Limb (tissue), 2 donors: ENCODE measurements around the gene GDF7.

Source experiments
- DNase-seq, 2 donors: peaks; one replicate each; pipeline ENCODE4 v3.0.0-alpha.2; 2016; ENCODE audit errors: extremely low spot score in 2 of 2

The GDF7 gene

DNA sequence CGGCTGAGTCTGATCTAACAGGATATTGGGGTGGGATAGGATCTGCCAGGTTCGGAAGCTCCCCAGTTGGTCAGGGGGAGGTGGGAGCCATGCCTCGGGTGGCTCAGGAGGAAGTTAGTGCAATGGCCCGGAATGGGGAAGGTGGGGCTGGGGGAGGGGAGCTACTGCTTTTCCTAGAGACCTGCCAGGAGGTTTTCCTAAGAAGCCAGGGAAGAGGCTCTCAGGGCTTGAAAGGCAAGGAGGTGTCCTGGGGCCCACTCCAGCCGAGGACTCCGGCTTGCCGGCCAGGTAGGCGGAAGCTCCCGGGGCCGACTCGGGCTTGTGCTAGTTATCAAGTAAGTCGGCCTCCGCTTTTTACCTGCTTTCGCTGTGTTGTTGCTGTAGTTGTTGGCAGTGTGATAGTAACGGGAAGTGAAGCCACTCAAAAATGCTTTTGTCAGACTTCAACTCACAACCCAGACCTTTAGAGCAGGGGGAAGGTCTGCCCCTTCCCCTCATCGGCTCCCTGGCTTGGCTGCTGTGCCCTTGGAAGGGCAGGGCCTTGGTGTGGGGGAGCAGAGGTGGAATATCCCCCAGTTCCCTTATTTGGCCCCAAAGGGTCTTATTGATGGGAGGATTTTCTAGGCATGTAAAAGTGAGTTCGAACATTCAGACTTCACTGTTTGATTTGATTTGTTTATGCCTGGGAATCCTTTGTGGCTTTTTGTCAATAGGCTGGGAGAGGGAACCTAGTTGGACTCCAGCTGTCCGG is 5.4 kb downstream of the GDF7 start:
- no peak for DNase-seq

DNA sequence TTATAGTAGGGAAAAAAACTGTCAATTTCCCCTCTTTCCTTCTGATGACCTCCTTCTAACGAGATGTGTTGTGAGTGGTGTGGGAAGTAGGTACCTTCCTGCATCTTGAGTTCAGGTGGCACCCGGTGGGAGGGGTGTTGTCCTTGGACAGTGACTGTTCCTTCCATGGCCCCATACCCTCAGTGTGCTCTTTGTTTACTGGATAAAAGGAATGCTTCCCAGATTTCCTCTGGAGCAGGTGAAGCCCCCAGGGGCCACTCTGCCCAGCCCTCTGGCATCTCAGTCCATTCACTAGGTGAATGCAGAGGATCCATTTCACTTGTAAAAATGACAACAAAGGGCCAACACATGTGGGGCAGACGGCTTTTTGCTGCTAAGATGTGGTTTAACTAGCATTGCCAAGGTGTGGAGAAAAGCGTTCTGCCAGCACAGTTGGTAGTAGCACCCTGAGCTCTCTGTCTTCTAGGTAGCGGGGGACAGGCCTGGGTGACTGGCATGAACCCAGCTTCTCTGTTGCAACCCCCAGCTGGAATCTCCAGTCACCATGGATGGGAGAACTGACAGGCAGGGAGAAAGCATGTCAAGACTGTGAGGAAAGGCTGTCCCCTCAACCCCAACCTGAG is 6.9 kb downstream of the GDF7 start:
- DNase-seq = no peak

DNA sequence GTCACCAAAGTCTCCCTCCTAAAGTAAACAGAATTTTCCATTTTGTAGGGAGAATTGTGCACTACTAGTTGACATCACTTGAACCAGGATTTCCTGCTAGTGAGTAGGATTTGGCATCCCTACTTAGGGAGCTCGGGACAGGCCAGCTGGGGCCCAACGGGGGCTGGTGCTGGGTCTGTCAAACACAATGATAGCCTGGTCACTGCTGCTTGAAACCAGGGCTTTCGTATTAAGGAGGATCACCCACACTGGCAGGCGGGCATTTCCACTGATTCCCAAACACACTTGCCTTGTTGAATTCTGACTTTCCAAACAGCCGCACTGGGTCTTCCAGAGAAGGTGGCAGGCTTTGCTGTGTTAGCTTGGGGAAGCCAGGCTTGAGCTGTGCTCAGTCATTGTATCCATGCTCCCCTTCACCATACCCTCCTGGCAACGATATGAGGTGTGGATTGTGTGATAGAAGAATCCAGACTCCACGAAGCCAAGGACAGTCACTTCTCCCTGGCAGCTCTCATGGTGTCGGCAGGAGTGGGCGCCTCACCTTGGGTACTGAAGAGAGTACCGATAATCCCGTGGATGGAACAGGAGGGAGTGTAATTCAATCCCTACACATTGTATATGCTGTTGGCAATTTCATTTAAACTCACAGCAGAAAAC is 7.5 kb downstream of the GDF7 start:
- no peak for DNase-seq

DNA sequence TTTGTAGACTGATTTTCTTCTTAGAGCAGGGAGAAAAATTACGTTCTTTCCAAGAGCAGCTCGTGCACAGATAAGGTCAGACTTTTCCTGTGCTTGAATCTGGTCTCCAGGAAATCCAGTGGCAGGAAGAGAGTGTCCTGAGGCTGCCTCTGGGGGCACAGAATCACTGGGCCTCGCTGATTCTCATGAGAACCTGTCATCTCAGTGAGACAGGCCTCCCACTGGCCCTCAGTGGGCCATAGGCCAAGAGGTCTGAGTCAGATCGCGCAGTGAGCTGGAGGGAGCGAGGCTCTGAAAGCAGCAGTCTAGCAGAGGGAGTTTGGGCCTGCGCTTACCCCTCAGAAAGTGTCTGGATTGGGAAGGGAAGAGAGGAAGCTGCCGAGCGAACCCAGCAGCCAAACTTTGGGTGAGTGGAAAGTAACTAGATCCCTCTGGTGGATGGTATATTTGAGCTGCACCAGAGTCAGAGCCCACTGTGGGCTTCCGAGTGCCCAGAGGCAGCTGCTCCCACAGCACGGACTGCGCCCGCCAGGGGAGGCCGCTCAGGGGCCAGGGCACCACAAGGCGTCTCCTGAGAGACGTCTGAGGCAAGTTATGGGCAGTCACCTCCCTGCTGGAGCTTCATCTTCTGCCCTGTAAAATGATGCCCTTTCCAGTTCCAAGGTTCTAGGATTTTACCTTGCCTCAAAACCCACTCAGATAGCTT is 8.2 kb downstream of the GDF7 start:
- DNase-seq = no peak

DNA sequence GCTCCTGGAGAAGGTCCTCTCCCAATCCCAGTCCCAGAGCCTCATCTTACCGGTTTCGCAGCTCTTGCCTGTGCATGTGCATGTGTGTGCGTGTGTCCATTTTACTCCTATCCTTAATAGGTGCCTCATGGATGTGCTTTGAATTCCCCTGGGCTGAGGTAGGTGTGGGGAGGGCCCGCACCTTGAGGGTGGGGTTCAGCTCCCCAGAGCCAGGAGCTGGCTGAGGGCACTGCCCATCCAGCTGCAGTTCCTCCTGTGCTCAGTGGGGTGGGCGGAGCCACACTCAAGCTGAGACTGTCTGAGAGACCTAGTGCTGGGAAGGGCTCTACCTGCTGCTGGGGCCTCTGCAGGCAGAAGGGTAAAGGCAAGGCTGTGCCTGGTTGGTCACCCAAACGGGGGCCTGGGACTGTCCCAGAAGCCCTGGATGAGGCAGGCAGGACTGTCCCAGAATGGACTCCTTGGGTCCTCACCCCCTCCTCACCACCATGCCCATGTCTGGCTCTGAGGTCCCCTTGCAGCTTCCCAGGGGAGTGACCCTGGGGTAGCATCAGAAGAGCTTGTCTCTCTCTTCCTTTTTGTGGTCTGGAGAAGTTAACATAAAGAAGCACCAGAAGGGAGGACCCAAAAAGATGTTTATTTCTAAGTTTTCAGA is 8.9 kb downstream of the GDF7 start:
- no peak for DNase-seq

DNA sequence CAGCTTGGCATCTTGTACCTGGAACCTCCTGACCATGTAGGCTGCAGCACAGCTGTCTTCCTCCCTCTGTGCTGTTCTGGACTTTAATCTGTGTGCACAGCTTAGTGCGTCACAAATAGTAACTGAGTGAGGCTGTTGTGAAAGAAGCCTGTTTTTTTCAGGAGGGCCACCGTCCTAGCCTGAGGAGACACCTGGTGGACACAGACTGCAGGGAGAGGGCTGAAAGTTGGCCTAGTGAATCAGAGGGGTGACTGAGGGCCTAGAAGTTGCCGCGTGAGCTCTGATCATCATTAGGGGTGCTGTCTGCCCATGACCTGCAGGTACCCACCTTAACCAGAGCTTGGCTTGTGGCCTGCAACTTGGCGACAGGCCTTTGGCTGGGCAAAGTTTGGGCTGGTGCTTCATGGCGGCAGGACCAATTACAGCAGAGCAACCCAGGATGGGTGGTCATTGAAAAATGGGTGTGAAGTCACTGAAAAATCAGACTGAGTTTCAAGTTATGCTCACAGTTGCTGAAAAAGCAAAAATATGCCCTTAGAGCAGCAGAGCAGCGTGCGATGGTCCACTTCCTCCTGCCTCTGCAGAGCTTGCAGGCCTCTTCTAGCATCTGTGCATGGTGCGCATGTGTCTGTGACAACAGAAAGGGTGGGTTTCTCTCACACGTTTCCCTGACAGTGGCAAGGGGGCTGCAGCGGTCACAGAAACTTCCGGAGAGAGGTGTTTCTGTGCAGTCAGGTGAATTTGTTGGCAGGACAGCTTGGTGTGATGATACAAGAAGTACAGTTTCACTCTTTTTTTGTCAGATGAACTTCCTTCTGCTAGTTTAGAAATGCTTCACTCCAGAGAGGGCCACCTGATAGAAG is 9.6 kb downstream of the GDF7 start:
- no peak for DNase-seq

DNA sequence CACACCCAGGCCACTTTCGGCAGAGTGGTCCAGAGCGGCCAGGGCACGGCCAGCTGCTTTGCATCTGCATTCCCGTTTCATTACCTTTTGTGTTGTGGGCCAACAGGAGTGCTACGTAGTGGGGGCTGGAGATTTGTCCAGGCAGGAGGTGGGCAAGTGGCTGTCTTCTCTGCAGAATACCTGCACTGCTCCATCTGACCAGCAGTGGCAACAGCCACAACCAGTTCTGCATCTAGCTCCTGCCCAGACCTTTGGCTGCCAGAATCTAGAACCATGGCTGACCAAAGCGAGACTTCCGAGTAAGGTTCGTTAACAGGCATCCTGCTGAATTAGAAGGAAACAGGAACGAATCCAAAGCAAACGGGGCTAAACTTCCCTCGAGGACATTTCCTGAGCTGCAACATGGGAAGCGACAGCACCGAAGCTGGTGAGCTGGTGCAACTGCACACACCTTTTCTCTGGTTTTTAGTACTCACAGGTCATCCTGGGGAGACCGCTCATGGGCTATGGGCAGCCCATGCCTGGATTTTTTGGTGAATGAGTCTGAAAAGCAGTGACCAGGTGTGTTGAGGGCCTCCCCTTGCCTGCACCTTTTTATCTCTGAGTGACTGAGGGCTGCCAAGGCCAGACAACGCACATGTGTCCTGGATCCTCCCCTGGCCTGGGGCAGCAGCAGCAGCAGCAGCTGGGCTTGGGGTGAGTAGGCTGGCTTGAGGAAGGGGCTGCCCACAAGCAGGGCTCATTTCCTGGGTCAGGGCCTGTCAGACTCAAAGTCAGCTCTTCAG is 10.5 kb downstream of the GDF7 start:
- no peak for DNase-seq

DNA sequence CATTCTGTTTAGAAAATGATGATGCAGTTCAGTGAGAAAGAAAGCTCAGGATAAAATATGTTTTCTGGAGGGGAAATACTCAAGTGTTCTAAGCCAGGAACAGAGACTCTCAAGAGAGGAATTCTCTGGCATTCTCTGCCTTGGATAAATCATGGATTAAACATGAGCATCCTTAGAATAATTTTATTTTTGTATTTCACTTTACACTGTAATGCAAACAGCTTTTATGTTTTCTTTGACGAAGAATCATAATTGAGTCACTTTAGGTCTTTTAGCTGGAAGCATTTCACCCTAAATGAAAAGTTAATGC is 11.1 kb downstream of the GDF7 start:
- DNase-seq = no peak

DNA sequence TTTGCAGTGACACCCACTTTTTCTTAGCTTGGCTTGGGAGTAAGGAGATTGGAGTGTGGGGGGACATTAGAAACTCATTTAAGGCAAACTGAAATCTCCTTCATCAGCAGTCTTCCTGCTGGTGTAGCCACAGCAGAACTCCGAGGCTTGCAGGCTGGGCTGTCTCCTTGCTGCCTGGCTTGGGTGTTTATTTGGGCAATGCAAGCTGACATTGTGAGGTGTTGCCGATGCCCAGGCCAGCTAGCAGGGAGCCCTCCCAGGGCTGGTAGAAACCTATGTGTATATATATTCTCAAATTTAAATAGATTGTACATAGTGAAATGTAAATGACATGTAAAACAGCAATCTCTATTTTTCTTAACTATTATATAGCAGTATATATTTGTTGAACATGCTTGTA is 11.8 kb downstream of the GDF7 start:
- DNase-seq = no peak

DNA sequence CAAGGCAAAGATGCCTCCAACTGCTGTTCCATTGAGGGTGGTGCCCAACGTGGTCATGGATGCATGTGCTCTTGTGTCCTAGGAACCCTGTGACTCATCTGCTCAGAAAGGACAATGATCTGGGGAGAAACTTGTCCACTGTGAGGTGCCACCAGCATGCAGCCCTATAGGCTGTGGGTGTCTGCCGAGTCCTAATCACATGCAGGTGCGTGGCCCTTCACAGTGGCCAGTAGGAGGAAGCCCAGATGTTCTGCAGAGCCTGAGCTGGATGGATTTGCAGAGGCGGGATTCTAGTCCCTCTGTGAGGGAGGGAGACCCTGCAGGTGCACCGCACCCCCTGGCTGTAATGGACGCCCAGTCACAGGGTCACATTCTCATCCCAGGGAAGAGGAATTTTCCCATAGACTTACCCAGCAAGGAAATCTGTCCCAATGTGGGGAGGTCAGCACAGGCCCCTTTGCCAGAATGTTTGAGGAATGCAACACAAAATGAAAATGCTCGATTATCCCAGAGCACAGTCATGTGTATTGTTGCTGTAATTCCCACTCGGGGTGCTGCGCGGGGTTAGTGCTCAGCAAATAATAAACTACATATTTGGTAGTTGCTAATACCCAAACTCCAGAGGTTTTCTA is 13.9 kb downstream of the GDF7 start:
- DNase-seq = no peak

DNA sequence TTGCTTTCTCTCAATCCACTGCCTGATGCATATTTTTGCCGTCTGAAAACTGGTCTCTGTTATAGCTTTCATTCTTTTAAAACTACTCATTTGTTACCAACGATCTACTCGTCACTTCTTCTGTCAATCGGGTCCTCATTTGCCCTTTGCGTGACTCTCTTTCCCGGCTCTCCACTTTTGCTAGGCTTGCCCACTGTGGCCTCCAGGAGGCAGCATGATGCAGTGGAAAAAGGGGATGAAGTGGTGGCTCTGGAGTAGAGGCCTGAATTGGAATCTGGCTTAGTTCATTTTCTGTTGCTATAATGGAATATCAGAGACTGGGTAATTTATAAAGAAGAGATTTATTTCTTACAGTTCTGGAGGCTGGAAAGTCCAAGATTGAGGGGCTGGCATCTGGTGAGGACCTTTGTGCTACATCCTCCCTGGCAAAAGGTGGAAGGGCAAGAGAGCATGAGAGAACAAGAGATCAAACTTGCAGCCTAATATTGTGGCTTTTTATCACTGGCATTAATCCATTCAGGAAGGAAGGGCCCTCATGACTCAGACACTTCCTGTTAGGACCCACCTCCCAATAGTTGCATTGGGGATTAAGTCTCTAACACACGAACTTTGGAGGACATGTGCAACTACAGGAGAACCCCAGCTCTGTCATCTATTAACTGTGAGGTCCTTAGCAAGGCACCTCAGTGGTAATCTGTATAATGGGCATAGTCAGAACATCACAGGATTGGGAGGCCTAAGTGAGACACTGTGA is 15.4 kb downstream of the GDF7 start:
- no peak for DNase-seq

DNA sequence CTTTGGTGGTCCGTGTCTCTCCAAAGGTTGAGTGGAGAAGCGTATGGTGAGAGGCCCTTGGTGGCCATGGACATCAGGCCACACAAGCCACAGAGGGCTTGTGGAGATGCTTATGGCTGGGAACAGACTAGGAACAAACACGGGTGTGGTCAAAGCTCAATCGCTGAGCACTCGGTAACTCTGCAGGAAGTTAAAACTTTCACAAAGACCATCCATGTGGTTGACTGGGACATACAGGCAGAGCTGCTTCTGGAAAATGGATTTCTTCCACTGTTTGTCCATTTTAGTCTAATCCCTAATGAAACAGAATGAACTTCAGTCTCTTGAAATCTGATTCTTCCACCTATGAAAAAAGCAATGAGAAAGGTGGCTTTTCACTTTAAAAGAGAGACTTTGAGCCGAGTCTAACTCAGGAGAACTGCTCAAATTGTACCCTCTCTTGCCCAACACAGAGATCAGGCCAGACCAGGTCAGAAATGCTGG is 17.7 kb downstream of the GDF7 start:
- no peak for DNase-seq

DNA sequence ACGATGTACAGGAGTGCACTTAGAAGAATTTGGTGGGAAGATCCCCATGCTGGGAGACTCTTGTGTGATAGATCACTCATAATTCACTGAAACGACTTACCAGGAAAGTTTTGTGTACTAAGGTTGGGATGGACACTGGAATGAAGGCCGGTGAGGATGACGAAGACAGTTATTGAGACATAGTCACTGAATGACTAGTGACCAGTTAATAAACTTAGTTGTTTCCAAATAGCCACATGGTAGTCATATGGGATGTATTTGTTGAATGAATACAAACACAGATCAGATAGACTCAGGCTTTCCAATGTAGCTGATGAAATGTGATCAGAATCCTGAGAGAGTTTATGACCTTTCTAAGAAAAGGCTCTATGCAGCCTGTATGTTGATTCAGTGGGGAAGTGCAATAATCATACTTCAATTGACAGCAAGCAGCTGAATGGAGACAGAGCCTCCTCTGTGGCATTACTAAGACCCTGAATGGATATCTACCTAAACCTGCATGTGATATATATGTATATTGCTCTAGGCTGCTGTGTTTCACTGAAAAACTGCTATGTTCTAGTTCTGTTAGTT is 20.4 kb downstream of the GDF7 start:
- no peak for DNase-seq

DNA sequence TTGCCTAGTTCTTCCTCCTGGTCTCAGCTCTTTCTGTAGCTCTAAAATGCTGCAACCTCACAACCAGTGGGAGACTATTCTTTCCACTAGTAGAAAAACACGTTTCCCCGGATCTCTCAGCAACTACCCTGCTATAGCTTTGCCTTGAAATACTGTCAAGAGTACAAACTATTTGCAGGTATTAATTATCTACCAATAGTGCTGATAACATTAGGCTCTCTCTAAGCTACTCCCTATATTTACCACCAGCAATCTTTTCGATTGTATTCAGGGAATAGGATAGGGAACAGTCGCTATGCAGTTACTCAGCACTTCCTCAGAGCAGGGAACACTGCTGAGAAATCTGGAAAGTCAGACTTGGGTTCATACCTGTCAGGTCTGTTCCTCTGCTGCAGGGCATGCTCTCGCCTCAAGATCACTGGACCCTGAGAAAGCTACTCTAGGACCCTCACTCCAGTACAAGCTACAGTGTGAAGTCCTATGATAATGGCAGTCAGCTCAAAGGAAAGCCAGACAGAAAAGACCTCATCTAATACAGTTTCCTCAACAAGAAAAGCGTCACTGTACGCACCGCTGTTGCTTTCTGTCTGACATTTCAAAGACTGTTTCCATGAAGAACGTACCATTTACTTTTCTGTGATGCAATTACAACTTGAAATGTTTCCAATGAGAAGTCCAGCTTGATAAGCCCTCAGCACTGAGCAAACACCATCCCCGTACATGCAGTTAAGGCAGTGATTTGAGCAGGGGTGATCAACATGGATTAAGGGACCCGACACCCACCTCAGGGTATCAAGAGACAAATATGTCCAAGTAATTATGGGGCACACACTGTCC is 22.7 kb downstream of the GDF7 start:
- no peak for DNase-seq

DNA sequence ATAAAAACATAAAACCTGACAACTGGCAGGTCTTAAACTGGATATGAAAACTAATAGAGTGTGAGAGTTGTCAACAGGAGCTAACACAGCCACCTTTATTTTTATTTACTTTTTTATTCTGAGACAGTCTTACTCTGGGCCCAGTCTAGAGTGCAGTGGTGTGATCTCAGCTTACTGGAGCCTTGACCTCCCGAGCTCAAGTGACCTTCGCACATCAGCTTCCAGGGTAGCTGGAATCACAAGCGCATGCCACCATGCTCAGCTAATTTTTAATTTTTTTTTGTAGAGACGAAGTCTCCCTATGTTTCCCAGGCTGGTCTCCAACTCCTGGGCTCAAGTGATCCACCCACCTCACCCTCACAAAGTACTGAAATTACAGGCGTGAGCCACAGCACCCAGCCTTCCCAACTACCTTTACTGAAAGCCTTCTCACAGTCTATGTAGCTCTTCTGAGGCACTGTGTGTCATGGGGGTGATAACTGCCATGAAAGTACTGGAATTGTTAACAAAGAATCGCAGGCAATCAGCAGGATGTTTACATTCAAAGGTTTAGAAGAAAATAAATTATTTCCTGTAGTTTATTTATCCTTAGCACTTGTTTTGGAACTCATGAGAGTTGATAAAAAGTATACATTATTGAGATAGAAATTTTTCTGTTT is 24.3 kb downstream of the GDF7 start:
- DNase-seq = no peak

DNA sequence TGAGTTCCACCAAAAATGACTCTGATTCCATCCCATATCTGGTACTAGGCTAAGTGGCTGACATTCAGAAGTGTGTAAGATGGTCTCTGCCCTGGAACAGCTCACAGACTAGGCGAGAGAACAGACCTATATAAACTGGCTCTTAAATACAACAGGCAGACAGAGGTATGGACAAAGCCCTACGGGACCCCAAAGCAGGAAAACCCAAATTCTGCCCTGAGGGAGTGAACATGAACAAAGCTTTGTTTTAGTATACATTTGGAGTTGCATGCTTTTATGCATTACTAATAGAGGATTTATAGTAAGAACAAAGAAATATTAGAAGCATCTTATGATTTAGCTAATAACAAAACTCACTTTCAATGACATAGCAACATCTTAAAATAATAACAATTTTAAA is 25.1 kb downstream of the GDF7 start:
- no peak for DNase-seq

DNA sequence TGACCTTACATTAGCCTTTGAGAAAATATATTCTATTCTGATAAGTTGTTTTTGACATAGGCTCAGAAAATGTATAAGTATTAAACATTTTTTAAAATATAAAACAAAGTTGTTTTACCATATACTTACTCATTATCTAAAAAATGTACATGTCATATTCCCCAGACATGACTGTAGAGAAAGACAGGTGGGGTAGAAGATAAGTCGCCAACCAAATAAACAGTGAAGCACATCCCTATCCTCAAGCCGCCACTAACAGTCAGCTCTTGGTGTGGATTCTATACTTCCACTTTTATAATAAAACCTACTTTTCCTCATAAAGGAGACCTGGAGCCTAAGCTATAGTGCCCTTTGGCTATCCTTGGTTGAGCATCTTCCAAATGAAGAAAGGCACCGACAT is 26.4 kb downstream of the GDF7 start:
- no peak for DNase-seq
